Endometrium (tissue), 2 donors: ENCODE data around the gene CGNL1.

Experiments used
- FAIRE-seq: peaks from 2 replicates; lab custom pipeline; 2012; peaks lifted over from hg19 to GRCh38; lab: Jason Lieb, UNC
- donor health status: control.
- donor health status: control.

Gene CGNL1

DNA sequence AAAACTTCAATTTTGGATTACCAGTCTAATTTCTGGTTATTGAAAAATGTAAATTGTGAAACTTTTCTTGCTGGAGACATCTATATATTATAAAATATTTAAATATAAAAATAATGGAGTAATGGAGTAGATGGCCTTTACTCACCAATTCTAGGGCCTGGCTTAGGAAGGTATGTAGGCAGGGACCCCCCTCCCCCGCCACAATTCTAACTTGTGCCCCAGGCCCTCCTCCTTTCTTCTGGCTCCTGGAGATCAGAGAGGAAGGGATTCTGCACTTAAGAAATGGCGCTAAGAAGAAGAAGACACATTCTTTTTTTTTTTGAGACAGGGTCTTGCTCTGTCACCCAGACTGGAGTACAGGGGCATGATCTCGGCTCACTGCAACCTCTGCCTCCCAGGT lies 49.5 kb downstream of the CGNL1 start:
- FAIRE-seq: no peak

DNA sequence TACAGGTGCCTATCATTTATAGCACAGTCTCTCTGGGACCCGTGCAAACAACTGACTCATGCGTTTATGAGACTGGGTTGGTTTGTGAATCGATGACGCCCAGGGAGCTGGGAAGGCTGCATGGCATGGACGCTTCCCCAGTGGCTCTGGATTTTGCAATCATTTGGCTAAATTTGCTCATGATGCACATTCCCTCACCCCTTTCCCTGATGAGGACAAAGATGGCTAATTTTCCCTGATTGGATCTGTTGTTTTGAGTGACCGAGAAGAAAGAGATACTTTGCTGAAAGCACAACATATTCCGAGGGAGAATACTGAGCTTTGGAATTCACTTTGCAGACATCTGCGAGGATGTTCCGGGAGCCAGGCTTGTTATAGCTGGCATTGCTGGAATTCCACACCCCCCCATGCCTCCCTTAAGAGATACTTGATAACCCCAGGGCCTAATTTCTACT lies 51.1 kb downstream of the CGNL1 start:
- no peak for FAIRE-seq

DNA sequence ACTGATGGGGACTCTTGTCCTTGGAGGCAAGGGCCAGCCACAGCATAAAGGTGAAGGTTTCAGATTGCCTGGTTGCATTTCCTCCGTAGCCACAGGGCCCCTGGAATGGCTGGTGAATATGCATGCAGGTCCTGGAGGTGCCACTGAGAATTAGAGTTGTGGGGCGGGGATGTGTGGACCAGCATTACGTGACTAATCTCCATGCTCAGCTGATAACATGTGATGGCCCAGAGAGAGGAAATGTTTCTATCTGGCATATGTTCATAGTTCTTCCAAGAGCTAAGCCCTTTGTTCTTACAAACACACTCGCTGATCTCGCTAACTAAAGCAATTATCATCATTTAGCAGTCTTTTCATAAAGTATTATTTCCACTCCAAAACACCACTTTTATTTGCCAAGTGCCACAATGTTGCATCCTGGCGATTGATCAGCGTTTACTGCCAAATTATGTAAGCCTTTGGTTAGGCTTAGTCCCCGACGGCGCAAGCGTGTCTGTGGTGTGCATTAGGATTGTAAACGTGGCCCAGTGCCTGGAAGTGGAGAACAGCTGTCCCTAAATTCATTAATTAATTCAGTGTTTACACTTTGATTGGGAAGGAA lies 55.9 kb downstream of the CGNL1 start:
- no peak for FAIRE-seq

DNA sequence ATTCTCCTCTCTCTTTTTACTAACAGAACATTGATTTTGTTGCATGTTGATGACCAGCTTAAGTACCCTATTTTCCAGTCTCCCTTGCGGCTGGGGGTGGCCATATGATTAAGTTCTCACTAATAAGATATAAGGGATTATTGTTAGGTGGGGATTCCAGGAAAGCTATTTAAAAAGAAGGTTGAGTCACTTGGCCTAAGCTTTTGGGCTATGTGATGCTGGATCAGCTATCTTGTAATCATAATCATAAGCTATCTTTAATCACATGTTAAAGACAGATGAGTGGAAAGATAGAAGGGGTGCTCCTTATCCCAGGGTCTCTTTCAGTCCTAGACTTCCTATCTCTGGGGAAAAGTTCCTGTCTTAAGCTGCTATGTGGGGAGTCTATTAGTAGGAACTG lies 59.9 kb downstream of the CGNL1 start:
- no peak for FAIRE-seq

DNA sequence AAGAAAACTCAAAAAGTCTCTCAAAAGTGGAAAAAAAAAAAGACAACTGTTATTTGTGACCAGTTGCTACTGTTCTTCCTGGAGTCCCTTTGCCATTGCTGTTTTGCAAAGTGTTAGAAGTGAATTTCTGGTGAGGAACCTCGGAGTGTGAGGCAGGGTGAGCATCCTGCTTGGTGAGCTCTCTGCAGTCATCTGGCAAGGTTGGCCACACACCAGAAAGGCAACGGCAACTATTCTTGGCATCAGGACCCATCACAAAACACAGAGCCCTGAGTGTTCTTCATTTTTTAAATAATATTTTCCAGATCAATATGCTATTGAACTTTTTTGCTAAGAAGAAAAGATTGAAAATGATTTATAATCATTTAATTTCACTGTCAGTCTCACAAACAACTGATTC lies 60.7 kb downstream of the CGNL1 start:
- FAIRE-seq: no peak

DNA sequence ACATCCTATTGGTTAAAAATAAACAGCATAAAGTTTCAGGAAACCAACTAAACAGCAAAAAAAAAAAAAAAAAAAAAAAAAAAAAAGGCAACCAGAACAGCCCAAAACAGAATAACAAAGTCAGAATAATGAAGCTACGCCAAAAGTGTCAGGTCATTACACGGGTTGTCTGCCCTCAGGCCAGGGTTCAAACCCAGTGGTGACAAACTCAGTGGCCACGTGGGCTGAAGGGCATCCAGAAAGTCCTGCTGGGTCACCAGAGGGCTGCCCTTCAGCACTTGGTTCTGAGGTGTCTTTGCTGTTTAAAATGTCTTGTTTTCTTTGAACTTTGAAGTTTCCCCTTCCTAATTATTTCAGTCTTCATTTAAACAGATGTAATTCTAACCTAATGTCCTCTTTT lies 61.3 kb downstream of the CGNL1 start:
- no peak for FAIRE-seq

DNA sequence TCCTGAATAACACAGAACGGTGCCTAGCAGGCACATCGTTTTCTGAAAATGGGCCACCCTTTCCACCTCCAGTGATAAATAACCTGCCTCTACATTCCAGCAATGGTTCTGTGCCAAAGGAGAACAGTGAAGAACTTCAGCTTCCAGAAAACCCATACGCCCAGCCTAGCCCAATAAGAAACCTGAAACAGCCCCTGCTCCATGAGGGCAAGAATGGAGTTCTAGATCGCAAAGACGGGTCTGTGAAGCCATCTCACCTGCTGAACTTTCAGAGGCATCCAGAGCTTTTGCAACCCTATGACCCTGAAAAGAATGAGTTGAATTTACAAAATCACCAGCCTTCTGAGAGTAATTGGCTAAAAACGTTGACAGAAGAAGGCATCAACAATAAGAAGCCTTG lies 61.9 kb downstream of the CGNL1 start:
- no peak for FAIRE-seq

DNA sequence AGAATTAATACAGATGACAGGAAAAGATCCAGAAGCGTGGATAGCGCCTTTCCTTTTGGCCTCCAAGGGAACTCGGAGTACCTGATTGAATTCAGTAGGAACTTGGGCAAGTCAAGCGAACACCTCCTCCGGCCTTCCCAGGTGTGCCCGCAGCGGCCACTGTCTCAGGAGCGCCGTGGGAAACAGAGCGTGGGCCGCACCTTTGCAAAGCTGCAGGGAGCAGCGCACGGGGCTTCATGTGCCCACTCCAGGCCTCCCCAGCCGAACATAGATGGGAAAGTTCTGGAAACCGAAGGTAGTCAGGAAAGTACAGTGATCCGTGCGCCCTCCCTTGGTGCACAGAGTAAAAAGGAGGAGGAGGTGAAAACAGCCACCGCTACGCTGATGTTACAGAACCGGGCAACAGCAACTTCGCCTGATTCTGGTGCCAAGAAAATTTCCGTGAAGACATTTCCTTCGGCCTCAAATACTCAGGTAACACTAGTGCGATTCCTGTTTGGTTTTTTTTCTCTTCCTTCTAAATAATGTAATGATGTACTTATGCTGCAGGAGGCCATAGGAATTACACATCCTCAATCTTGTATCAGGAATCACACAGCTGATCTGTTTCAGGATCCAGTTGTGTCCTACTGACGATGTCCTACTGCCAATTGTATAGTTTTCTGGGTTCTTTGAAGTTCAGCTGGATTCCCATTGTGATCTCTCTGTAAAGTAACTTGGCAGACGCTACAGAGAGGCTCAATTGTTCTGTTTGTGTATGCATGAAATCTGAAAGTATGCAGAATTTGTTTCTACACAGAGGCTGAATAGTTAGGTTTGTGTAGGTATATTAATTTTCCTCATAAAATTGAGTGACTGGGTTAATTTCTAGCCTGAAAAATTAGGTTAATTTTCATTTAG lies 63.1 kb downstream of the CGNL1 start:
- no peak for FAIRE-seq

DNA sequence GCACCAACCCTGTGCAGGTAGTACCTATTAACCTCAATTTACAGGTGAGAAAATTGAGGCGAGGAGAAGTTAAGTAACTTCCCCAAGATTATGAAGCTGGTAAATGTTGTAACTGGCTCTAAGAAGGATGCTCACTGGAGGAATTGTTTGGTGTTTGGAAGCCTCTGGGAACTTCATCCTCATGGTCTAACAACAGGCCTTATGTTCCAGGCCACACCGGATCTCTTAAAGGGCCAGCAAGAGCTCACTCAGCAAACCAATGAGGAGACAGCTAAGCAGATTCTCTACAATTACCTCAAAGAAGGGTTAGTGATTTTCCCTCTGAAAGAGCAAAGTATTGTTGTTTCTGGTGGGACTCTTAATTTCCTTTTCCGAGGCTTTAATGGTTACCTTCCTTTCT lies 63.9 kb downstream of the CGNL1 start:
- no peak for FAIRE-seq

DNA sequence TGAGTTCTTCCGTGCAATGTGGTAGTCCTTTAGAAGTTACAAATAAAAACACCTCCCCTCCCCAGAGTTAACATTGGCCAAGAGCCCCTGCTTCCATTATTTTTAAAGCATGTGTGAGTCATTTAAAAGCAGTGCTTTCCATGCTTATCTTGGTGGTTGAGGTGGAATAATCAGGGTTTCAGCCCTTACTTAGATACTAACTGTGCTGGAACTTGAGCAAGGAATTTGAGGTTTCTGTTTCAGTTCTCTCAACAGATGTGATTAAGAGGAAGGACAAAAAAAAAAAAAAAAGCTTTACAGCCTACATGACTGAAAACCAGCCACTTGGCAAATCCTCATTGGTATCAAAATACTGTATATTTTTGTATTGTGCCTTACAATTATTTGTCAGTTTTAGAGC lies 64.5 kb downstream of the CGNL1 start:
- no peak for FAIRE-seq

DNA sequence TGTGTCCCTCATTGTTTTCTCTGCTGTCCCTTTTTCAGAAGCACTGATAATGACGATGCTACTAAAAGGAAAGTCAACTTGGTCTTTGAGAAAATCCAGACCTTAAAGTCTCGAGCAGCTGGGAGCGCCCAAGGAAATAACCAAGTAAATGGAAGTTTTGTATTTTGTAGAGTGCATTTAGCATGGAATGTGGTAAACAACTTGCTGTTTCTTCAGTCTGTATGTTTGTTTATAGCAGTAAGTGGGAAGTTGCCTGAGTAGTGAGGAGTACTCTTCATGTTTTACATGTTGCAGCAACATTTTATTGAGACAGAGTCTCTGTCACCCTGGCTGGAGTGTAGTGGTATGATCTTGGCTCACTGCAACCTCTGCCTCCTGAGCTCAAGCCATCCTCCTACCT lies 66.0 kb downstream of the CGNL1 start:
- no peak for FAIRE-seq

DNA sequence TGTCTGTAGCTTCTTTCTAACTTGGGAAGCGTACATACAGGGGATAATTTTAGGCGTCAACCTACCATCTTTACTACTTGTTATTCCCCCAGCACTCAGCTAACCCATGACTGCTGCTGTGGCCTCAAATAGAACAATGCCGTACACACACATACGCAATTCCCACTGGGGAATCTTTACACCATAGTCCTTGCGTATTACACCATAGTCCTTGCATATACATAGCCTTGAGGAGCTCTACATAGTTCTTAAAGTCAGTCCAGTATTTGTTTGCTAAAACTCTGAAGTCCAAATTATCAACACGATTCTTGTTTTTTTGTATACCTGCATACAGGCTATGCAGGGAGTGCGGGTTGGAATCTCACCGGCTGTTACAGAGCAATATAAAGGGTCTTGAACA lies 67.2 kb downstream of the CGNL1 start:
- no peak for FAIRE-seq

DNA sequence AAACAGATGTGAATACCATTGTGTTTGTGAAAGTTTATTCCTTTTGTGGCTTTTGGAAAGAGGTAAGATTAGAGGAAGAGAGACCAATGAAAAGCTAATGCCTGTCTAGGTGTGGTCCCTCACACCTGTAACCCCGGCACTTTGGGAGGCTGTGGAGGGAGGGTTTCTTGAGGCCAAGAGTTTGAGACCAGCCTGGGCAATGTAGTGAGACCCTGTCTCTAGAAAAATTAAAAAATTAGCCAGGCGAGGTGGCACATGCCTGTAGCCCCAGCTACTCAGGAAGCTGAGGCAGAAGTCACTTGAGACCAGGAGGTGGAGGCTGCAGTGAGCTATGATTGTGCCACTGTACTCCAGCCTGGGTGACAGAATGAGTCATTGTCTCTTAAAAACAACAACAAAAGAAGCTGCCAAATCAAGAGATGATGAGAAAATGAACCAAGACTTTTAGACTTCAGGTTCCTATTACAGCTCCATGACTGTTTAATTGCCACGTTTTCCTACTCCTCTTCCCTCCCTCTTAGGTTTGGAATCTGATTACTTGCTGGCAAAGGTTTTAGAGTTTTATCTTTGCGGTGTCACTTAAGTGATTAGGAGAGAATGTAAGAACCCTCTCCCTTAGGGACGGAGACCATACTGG lies 68.7 kb downstream of the CGNL1 start:
- FAIRE-seq: no peak

DNA sequence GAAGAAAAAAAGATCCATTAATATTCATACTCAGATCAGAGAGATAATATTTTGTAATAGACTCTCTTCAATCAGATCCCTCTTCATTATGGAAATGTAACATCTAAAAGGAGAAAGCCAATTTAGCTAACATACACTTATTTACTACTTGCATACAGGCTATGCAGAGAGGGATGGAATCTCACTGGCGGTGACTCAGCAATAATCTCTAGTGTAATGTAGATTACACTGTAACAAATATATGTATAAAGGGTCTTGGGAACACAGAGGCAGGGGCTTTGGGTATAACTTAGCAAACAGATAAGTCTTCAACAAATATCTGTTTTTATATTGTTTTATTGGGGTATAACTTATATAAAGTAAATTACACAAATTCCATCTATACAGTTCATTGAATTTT lies 69.6 kb downstream of the CGNL1 start:
- FAIRE-seq: no peak

DNA sequence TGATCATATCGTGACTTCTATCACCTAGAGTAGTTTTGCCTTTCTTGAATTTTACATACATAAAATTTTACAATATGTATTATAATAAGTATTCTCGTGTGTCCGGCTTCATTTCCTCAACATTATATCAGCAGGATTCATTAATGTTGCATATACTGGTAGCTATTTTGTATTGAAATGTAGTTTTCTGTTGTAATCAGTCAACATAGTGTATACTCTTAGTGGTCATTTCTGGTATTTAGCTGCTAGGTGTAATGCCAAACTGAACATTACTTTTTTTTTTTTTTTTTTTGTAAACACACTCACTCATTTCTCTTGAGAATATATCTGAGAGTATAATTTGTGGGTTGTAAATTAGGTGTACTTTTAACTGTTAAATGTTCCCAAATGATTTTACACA lies 70.1 kb downstream of the CGNL1 start:
- no peak for FAIRE-seq

DNA sequence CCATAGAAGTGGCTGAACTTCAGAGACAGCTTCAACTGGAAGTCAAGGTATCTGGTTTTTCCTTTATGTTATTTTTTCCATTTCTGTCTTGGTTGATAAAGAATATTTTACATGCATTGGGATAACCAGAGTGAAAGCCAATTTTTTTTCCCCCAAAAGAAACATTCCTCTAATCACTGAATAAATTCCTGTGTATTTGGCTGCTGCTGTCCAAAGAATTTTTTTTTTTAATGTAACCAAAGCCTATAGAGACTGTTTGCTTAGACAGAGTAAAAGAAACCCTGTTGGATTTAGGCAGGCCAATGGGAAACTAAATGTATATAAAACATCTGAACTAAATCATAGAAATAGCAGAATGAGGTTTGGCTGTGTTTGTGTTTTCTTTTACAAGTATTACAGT lies 75.2 kb downstream of the CGNL1 start:
- no peak for FAIRE-seq

DNA sequence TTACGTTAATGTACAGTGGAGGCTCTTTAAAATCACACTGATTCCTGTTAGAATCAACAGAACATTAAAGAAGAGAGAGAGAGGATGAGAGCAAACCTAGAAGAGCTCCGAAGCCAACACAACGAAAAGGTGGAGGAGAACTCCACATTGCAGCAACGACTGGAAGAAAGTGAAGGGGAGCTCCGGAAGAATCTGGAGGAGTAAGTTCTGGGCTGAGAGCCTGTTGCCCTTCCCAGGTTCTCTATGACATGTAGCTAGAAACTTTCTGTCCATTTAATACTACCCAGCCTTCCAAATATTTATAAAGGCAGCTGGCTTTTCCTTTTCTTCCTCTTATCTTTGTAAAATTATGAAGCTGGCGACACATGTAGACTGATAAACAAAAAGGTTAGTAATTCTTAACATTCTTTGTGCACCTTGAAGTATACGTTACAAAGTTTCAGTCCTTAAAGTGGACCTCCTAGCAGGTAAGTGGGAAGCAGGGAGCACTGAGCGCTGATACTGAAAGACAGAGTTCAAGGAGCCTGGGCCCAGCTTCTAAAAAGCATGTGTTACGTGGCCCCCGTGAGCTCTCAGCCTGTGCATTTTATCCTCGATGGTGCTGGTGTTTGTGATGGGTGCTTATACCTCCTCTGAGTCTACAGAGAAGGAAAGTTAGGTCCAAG lies 75.9 kb downstream of the CGNL1 start:
- FAIRE-seq: no peak

DNA sequence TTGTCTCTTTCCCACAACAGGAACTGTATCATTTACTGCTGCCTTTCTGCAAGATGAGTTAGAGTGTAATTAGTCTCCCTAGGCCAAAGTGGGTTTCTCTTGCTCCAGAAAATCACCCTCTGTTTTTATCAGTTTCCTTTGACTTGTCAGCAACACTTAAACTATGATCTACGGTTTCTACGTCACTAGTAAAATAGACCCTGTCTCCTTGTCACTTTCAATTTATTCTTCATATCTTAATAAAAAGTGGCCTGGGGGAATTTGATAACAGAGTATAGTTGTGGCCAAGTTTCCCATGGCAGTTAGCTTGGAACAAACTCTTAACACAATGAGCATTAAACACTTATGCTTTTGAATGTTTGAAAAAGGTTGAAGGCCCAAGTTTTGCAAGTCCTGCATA lies 79.6 kb downstream of the CGNL1 start:
- no peak for FAIRE-seq

DNA sequence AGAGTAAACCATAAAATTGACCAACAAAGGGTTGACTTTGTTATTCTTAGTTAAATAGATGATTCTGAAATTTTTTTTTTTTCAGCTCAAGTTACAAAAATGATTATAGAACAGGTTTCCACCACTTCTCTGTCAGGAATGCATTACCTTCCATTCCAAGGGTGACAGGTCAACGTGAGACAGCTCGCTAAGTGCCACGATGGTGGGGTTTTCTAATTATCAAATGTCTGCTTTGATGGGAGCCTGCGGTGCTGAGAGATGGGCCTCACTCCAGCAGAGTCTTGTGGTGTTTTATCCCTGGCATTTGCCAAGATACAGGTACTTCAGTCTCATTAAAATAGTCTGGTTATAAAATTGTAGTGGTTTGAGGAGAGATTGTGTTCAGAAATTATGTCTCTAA lies 80.3 kb downstream of the CGNL1 start:
- FAIRE-seq: no peak

DNA sequence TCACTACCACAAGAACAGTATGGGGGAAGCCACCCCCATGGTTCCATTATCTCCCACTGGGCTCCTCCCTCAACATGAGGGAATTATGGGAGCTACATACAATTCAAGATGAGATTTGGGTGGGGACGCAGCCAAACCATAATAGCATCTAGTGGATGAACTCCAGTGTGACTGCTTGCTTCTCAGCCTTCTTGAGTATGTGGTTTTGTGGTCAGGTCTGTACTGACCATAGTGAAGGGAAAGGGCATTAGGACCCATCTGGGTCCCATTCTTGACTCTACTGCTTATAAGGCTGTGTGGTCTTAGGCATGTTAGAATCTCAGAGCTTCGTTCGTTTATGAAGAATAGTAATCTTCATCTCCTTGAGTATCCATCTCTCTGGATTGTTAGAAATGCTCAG lies 81.4 kb downstream of the CGNL1 start:
- no peak for FAIRE-seq

DNA sequence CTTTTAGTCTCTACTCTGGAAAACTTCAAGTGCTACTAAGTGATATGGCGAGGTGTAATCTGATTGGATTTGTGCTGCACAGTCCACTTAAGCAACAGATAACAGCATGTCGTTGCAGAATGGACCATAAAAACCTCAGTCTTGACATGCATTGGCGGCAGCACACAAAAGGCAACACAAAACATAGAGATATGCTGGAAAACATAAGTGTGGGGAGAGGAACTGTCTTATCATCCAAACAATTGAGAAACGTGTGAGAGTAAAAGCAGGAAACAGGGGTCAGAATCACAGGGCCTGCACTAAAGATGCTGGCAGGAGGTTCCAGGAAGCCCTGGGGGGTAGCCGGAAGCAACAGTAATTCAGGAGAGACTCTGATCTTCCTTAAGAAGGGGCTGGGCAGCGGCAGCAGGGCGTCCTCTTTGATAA lies 82.1 kb downstream of the CGNL1 start:
- FAIRE-seq: no peak

DNA sequence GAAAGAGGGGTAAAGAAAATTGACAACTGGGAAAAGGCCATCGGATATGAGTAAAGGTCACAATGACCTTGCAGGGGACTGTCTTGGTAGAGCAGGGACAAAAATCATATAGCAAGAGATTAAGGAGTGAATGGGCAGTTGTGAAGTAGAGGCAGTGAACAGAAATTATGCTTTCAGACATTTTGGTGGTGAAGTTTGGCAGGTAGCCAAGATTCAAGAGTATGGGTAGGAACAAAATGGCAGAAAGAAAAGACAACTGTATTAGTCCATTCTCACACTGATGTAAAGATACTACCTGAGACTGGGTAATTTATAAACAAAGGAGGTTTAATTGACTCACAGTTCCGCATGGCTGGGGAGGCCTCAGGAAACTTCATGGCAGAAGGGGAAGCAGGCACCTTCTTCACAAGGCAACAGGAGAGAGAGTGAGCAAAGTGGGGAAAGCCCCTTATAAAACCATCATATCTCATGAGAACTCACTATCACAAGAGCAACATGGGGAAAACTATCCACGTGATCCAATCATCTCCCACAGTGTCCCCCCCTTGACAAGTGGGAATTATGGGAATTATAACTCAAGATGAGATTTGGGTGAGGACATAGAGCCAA lies 84.0 kb downstream of the CGNL1 start:
- no peak for FAIRE-seq
